Stimulated activated CD4-positive, alpha-beta T cell treated with anti-CD3 and anti-CD28 coated beads, Interleukin-1b, Interleukin-23, amount 100 ng/mL, for 1 hour (primary cell): ENCODE results near the gene HIPK2.

Source experiments
- DNase-seq, 2 donors: peaks; one replicate each; pipeline ENCODE4 v3.0.0-alpha.2; 2020; ENCODE audit warnings: low read depth in 2 of 2

The HIPK2 gene

DNA sequence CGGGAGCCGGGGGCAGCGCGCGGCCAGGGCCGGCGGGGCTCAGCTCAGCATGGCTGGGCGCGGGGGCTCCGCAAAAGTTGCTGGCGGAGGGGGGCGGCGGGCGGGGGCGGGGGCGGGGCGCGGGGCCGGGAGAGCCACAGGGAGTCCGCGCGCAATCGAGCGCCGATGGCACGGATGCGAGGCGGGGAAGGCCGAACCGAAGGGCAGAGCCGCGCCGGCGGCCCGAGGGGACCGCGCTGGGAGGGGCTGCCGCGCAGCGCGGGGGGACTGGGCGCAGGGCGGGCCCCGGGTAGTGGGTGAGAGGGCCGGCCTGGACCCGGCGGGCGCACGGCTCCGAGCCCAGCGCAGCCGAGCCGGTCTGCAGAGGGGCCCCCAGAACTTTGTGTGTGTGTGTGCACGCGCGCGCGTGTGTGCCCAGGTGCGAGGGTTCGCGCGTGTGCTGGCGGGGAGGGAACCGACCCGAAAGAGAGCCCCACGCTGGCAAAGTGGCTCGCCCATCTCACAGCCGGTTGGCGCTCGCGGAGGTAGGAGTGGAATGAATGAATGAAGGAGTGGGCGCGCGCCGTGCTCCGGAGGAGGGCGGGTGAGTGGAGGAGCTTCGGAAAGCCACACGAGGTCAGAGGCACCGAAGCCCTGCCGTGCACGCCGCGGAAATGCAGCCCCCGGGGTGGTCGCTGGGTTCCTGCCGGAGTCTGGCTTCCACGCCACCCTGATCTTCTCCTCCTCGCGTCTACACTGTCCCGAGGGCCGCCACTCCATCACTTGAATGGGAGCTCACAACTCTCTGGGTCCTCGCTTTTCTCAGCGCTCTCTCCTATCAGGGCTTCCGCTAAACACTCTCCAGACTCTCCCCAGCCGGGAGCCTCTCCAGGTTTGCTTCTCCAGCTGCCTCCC is at the start of gene HIPK2:
Gene HIPK2, minus strand, starts transcription at position 51 of the 894 bp plus-strand sequence. CDS start 375 bp downstream, outside the sequence.
- DNase-seq: peak; percentile 20 to 44

DNA sequence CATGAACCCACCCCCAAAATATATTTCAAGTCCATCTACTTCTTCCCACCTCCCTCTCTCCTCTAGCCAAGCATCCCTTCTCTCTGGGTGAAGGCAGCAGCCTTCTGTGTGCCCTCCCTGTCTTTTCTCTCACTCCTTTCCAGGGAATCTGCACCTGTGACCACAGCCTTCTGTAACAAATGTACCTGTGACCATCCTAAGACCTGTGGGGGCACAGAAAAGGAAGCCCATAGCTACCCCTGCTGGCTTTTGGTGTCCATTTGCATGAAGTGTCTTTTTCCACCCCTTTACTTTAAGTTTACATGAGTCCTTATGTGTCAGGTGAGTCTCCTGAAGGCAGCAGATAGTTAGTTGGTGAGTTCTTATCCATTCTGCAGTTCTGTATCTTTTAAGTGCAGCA is 49.2 kb upstream of the HIPK2 start:
- DNase-seq: no peak

GRCh38 chr7:139825666-139826290 is 48.0 kb upstream of the HIPK2 start:
- DNase-seq: no peak

- DNase-seq: no peak
These were observed 46.2 kb upstream of the HIPK2 start for GRCh38 chr7:139823959-139824521.

GRCh38 chr7:139822855-139823254 is 45.1 kb upstream of the HIPK2 start:
- DNase-seq: no peak

DNA sequence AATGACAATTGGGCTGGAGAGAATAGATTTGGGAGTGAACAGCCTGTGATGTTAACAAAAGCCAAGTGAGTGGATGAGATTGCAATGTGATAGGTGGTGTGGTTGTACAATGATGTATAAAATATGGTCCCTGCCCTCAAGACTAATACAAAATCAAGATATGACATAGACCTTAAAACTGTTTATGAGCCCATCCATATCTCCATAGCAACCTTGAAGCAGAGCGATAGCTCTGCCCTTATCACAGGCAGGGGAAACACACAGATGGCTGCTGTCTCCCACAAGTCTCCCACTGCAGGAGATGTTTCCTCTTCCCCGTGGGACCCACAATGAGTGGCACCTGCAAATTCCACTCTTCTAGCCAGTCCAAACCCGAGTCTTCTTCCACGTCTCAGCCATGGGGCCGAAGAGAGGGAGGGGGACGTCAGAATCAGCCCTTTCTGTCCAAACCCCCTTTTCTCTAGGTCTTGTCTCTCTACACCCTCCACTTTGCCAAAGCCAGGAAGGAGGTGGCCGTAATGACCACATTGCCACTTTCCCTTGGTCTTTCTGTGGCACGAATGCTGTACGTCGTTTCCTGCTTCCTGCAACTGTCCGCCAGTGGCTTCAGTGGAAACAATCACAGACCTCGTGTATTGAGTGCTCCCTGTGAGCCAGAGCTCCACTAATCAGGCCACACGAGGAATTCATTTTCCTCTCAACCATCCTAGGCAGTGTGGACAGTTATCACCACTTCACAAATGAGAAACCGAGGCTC is 43.7 kb upstream of the HIPK2 start:
- DNase-seq: no peak

DNA sequence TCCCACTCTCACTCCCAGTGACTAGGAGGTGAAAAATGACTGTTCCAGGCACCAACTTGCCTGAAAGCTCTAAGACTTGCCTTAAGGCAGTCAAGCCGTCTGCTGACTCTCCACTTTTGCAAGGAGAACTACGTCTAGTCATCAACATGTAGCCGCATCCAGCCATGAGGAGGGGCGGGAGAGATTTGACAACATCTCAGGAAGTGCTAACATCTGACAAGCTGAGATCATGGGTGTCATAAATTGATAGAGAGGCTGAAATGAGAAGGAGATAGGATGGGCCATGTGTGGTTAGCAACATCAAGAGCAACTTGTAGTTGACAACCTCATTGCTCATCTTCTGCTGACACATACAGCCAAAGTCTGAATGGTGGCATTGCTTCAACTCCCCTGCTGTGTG is 42.3 kb upstream of the HIPK2 start:
- no peak for DNase-seq

DNA sequence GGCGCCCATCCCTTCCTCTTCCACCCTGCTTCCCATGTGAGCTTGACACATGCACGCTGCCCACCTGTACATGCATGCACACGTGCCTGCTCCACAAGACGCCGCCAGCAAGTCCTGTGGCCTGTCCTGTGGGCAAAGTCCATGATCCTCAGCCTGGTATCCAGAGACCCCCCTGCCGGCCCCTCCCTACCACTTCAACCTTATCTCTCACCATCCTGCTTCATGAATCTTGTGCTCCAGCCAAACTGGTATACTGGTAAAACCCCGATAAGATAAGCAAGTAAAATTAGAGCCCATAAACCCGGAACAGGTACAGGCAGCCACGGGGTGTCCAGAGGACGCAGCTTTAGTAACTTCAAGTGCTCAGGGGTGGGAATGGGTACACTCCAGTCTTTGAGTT is 39.5 kb upstream of the HIPK2 start:
- no peak for DNase-seq

DNA sequence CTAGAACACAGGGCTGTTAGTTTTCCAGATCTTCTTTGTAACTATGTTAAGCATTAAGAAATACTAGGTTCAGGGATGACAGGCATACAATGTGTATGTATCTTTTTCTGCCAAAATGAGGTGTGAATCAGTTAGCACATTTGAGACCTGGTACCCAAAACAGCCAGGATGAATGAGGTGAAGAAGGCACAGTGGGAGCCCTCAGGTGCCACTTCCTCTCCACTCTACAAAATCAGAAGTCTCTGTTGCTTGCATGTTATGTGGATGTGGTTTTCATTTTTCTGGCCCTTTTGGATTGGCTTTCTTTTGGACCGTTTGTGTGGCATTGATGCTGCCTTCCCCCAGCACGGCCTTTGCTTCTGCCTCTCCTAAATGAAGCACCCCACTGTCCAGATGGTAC is 35.9 kb upstream of the HIPK2 start:
- DNase-seq: no peak

GRCh38 chr7:139813151-139813550 is 35.4 kb upstream of the HIPK2 start:
- no peak for DNase-seq

GRCh38 chr7:139811066-139811465 is 33.3 kb upstream of the HIPK2 start:
- DNase-seq: no peak

DNA sequence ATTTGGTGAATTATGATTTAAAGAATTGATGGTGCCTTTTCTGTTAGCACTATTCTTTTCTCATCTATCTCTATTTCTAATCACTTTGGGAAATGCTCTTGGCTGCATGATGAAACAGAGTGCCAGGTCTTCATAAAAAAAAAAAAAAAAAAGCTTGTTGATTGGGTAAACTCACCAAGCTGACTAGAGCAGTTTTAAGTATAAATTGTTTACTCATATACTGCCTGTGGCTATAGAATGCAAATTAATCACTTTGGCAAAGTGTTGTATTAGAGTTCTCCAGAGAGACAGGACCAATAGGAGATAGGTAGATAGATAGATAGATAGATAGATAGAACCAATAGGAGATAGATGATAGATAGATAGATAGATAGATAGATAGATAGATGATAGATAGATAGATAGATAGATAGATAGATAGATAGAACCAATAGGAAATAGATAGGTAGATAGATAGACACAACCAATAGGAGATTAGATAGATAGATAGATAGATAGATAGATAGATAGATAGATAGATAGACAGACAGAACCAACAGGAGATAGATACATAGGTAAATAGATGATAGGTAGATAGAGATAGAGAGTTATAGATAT is 31.1 kb upstream of the HIPK2 start:
- no peak for DNase-seq

GRCh38 chr7:139808427-139808826 is 30.6 kb upstream of the HIPK2 start:
- no peak for DNase-seq

- no peak for DNase-seq
These were observed 29.2 kb upstream of the HIPK2 start for GRCh38 chr7:139807009-139807408.

DNA sequence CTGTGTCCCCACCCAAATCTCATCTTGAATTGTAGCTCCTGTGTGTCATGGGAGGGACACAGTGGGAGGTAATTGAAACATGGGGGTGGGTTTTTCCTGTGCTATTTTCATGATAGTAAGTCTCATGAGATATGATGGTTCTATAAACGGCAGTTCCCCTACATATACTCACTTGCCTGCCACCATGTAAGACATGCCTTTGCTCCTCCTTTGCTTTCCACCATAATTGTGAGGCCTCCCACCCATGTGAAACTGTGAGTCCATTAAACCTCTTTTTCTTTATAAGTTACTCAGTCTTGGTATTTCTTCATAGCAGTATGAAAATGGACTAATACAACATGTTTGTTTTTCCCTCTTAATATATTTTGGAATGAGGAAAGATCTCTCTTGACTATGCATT is 26.8 kb upstream of the HIPK2 start:
- DNase-seq: no peak

GRCh38 chr7:139799586-139799985 is 21.8 kb upstream of the HIPK2 start:
- no peak for DNase-seq

DNA sequence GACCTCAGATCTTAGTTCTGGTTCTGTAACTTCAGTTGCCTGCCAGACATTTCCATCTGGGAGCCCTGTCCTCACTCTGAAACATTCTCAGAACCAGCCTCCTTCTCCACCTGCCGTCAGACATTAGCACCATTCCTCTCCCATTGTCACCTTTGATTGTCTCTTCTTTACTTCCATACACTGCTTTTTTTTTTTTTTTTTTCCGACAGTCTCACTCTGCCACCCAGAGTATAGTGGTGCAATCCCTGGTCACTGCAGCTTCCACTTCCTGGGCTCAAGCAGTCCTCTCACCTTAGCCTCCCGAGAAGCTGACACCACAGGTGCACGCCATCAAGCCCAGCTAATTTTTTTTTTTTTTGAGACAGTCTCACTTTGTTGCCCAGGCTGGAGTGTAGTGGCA is 21.1 kb upstream of the HIPK2 start:
- DNase-seq: no peak

DNA sequence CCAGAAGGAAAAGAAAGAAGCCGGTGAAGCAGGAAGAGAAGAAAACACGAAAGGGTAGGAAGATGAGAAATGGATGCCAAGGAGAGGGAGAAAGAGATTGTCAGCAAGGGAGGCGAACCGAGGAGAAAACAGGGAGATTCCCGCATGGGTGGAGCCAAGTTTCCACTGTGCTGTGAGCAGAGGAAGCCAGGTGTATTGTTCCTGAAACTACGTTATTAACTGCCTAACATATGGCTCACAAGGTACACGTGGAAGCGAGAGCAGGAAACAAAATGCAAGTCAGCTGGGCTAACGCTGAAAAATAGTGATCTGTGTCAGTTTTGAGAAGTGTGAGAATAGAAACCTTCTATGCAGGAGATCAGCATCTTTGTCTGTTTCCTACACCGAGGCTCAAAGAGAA is 20.4 kb upstream of the HIPK2 start:
- DNase-seq: no peak

DNA sequence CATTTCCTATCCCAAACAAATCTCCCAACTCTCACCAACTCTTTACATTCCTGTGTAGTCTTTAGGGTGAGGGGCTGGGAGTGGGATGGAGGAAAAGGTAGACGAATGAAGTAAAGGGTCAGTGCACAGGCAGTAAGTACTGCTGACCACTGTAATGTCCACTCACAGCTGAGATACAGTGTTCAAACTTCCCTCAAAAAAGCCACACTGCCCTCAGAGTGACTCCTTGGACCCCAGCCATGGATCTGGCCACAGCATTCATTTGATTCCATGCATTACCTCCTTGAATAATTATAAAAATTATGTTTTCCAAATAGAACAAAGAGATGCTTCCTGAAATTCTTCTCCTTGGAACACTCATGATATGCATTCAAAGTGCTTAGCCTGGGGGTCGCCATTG is 19.8 kb upstream of the HIPK2 start:
- no peak for DNase-seq

DNA sequence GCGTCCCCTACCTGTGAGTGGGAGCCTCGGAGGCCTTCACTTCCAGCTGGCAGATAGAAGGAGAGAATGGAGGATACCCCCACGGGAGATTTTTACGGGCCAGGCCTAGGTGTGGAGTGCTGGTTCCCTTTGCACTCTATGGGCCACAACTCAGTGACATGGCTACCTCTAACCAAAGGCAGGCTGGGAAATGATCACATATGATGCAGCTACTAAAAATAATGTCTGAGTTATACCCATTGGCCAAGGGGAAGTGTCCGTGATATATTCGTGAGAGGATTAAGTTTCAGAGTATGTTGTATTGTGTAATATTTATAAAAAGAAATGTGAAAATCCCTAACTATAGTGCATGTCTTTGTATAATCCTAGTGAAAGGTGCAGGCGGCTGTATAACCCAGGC is 13.5 kb upstream of the HIPK2 start:
- DNase-seq: no peak

DNA sequence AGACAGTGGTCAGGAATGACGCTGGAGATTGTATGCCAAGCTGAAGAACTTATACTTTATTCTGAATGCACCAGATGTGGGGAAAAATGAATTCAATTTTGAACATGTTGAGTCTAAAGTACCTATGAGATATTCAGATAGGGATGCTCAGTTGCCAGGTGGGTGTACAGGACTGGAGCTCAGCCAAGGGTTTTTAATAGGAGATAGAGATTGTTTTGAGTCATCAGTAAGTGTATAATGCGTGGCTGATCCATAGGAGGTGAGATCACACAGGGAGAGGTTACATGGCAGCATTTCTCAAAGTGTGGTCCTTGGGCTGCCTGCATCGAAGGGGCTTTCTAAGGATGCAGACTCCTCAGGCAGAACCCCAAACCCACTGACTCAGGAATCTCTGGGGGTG is 6.8 kb upstream of the HIPK2 start:
- DNase-seq: no peak
